ENCODE data around the gene CNN2.

DNA sequence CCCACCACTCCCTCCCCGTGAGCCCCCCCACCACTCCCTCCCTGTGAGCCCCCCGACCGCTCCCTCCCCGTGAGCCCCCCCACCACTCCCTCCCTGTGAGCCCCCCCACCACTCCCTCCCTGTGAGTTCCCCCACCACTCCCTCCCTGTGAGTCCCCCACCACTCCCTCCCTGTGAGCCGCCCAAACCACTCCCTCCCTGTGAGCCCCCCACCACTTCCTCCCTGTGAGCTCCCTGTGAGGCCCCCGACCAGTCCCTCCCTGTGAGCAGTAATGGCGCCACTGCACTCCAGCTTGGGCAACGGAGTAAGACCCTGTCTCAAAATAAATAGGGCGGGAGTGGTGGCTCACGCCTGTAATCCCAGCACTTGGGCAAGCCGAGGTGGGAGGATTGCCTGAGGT, 23.4 kb downstream of the CNN2 start:
- TF ChIP-seq POLR2AphosphoS5 (IDR thresholded peaks at IDR 0.05; ENCODE audit: borderline replicate concordance, low read depth, low read length) (no peak), EZH2 (IDR thresholded peaks at IDR 0.05) (no peak)
